HG03521 (cell line): Measurements from ENCODE around the gene MSANTD1.

Experiments
- ATAC-seq: cut with Tn5 transposase; IDR thresholded peaks from one replicate; pipeline ENCODE4 v1.9.1; 2021; ENCODE audit warnings: mild to moderate bottlenecking, moderate library complexity; ENCODE audit not compliant: unreplicated experiment

The MSANTD1 gene

DNA sequence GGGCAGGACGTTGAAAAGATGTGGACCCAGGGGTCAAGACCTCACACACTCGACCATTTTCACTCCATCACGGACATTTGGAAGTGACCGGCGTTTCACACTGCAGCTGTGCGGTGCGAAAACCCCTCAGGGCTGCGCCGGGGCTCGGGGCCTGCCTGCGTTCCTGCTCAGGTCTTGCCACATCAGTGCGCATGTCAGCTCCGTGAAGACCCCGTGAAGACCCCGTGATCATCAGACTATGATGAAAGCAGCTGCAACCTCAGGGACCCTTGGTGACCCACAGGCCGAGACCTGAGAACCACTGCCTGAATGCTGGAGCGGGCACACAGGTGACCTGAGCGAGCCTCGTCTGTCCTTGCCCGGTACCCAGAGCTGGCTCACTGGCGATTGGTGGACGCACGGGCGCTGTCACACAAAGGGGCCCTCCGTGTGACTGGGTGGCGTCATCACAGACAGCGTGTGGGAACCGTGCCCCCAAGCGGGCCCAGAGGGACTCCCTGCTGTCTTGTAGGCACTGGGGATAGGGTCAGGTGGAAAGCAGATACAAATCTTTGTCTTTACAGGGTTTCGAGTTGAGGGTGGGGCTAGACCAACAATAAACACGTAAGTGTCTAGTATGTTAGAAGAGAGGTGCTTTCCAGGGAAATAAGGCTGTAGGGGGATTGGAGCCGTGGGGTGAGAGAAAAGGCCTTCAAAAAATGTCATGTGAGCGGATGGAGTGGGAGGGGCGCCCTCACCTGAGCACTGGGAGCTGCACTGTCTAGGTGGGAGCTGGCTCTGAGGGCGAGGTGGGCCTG is 12.7 kb downstream of the MSANTD1 start:
- no peak for ATAC-seq

DNA sequence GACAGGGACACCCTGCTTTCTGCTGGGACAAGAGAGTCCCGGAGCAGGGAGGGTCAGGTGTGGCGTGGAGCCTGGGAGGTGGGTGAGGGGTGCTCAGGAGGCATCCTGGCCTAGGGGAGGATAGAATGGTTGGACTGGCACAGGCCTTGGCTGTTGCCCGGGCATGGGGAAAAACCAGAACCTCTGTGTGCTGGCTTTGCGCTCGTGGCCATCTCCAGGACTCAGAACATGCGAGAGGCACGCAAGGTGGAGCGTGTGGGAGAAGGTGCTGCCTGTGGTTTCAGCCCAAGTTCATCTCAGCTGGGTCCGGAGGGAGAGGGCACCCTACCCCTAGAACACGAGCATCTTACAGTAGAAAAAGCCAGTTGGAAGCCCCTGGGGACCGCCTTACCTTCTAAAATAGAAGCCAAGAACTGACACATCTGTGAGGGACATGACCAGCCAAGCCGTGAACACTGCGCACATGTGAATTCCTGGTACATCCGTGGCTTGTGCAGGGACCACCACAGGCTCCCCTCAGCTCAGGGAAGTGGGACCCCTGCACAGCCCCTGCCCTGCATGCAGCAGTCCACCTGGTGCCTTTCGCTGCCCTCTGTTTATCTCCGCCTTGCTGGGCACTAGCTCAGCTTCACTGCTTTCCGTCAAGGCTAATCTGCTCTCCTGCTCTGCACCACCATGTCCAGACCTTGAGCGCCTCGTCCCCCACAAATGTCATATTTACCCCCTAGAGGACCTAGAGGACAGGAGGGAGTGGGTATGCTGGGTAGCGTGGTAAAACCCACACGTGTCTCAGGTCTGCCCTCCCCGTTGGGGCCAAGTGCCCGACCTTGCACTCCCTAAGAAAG is 13.5 kb downstream of the MSANTD1 start:
- no peak for ATAC-seq

DNA sequence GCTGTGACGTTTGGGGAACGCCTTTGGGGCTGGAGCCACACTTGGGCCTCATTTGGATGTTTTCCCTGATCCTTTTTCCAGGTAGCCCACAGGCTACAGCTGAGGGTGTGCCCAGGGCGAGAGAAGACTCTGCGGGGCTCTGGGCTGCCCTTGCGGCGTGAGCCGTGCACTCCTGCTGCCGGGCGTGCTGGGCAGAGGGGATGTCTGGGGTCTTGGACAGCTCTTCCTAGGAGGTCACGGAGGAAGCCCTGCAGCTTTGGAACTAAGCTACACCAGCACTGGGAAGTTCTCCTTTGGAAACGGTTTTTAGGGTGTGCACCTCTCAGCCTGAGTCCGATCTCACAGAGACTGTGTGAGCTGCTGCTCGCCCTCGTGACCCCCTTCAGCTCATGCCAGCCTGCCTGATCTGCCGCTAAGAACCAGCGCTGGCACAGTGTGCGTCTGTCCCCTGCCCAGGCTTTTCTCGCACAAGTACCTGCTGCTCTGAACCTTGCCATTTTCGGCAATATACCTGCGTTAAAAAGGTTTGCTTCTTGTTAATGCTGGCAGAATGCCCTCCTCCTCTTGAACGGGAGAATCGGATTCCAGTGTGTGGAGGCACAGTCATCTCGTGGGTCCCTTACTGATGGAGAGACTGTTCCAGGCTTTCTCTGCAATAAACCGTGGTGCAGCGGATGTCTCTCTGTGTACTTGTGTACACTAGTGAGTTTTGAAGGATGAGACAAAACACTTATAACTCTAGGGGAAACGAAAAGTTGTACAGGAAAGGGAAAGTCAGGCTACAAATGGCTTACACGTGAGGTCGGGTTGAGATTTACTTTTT is 14.3 kb downstream of the MSANTD1 start:
- ATAC-seq = no peak

DNA sequence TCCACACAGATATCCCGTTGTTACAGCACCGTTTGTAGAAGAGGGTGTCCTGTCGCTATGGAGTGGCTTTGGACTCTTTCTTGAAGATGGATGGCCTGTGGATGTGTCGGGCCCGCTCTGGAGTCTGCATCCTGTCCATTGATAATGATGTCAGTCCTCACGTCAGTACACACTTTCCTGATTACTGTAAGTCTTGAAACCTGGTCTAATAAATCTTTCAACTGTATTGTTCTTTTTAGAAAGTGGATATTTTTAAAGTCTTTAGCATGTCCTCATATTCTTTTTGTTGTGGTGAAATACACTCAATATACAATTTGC is 14.9 kb downstream of the MSANTD1 start:
- no peak for ATAC-seq

DNA sequence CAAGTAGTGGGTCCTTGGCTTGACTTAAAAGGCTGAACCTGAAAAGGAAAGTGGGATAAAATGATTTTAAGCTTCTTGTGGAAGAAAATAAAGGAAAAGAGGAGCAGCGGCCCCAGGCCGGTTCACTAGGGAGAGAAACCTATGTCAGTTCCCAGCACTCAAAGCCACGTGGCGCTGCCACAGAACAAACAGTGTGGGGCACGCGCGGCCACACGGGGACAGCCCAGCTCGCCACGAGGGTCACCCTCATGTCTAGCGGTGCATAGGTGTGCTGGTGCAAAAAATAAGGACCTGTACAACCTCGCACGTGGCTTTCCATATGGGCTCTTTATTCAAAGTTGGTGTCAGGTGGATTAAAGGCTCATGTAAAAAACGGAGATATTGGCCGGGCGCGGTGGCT is 17.1 kb downstream of the MSANTD1 start:
- ATAC-seq = no peak

DNA sequence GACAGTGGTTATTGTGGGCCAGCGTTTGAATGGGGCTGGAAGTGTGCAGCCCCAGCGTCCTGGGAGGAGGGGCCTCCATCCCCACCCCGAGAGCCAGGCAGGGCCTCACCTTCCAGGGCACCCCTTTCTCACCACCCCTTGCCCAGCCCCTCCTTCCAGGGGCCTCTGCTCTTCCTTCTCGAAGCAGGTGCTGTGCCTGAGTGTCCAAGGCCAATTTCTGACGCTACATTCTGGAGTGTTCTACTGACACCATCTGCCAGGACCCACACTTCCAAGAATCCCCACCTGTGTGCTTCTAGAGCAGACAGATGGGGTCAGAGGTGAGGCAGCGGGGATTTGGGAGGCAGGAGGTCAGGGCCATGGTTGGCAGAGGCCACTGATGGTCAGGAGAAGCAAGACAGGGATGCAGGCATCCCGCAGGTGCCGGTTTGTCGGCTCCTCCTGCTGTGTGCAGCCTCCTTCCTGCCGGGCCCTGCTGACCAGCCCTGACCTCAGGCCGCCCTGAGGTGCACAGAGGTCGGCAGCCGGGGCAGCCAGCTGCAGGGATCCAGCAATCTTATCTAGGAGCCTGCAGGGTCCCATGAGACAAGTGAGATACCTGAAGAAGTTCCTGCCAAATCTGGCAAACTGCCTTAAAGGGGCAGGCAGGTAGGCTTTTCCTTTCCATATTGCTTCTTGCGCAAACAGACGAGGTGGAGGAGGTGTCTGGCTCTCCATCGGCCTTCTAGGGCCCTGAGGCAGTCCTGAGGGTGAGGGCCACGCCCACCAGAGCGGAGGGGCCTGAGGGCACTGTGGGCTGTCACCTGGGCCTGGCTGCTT is 18.8 kb downstream of the MSANTD1 start:
- no peak for ATAC-seq

DNA sequence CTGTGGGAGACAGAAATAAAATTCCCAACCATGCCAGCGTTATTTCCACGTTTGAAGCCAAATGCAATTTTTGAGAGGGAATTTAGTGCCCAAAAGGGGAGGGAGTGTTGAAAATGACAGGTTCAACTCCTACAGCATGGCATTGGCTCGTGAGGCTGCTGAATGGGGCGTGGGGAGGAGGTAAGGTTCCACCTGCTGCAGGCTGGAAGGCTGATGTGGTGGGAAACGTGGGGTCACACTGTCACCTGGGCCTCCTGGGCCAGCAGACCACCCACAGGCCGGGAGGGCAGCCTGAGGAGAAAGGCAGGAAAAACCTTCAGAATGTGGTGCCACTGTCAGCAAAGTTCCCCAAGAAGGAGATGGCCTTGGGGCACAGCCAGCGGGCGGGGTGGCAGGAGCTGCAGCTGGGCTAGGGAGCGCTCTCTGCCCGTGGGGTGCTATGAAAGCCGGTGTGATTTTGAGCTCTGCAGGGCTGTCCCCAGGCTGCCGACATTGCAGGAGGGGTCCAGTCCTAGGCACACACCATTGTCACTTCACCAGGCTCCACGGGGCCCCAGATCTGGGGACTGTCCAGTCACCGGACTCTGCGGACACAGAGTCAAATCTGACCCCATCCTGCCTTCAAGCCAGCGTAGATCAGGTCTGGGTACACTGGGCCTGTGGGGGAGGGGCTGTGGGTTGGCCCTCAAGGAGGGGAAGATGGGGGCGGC is 19.6 kb downstream of the MSANTD1 start:
- ATAC-seq = no peak

DNA sequence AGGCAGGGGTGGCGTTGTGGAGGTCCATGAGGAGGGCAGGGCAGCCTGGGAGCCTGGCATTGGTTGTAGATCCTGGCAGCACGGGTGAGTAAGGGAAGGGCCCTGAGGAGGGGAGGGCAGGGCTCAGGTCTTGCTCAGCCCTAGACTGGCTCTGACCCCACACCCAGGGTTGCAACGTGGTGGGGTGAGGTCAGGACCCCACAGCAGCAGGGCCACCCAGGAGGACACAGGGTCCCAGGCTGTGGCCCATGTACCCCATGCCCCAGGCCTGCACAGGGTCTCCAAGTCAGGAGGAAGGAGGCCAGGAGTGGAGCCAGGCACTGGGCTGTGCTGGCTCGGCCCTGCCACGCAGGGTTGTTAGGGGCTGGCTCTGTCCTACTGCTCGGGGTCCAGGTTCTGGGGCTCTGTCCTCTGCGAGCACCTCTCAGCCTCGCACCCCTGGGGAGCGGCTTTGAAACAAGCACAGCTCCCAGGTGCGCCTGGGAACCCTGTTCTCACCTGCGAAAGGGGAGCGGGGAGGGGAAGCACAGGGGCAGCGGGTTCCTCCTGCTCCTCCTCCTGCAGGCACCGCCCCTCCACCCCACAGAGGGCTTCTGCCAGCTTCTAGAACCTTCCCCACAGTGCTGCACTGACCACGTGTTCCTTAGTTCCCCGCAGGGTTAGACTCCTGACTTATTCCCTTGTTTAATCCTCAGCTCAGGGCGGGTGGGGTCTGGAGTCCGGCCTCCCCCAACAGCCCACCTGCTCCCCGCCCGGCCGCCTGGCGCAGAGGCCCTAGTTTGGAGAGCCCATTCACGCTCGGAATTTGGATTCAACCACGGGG is 20.4 kb downstream of the MSANTD1 start:
- no peak for ATAC-seq

DNA sequence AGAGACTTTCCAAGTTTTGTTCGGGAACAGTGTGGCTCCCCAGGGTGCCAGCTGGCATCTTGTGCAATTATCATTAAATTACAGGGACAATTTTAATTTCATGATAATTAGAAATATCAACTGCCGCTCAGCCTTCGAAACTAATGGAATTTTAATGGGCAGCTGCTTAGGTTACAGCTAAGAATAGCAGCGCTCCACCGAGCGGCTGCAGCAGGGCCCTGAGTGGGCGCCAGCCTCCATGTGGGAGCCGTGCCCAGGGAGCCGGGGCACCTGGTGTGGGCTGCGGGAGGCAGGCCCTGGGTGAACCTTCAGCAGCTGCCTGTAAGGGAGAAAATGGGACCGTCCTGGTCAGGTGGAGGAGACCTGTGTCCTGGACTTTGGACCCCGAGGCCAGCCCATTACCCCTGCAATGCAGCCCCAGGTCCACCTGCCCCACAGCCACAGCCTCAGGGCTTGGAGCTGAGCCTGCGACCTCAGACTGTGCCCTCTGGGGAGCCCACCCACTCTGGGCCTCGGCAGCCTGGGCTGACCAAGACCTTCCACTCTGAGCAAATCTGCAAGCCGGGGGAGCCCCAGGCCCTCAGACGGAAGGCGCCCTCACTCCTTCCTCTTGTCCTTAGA is 21.1 kb downstream of the MSANTD1 start:
- ATAC-seq = no peak

DNA sequence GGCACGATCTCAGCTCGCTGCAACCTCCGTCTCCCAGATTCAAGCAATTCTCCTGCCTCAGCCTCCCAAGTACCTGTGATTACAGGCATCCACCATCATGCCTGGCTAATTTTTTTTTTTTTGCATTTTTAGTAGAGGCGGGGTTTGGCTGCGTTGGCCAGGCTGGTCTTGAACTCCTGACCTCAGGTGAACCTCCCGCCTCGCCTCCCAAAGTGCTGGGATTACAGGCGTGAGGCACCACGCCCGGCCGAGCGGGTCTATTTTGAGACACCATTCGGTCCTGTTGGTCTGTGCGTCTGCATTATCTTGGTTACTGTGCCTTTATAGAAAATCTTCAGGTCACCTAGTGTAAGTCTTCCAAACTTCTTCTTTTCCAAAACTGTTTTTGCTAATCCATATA is 22.2 kb downstream of the MSANTD1 start:
- no peak for ATAC-seq

DNA sequence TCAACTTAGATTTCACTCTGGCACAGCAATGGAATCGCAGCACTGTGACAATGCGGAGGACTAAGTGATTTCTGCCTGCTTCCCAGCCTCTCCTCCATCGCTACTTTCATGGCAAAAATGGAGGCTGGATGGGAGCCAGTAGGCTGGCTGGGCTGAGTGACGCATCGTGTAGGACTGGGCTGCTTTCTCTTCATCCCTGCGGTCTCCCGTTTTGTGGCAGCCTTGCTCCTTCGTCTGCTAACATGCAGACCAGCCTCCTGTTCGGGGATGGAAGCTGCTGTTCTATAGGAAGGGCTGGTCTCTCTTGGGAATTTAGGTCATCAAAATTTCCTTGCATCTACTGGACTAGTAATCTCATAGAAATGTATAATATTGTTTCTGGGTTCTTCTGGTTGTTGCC is 28.0 kb downstream of the MSANTD1 start:
- ATAC-seq = no peak

DNA sequence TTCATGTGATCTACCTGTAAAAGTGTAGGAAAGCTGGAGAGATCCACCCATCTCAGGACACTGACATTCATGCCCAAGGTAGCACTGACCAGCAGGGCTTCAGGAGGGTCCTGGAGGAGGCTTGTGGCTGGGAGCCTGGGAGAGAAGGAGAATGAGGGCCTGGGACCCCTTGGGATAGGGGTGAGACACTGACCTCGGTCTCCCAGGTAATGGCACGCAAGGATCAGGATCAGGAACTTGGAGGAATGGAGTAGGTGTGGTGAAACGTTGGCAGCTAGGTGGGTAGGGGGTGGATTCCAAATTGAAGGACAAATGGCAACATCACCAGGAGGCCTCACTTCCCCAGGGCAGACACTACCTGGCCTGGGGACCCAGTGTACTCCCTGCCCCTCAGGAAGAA is 31.5 kb downstream of the MSANTD1 start:
- no peak for ATAC-seq

DNA sequence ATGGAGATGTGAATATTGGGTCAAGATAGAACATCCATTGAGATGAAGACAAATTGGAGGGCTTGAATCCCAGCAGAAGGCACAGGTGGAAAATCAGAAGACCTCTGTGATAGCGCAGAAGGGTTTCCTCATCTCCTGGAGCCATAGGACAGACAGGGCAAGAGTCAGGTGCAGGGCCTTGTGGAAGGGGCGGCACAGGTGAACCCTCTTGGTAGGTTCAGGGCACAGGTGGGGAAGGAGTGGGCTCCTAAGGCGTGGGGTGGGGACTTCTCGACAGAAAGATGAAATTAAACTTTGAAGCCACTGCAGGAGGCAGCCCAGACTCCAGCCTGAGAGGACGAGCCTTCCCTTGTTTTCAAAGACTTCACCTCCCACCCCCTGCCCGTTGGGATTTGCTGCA is 34.5 kb downstream of the MSANTD1 start:
- ATAC-seq = no peak

DNA sequence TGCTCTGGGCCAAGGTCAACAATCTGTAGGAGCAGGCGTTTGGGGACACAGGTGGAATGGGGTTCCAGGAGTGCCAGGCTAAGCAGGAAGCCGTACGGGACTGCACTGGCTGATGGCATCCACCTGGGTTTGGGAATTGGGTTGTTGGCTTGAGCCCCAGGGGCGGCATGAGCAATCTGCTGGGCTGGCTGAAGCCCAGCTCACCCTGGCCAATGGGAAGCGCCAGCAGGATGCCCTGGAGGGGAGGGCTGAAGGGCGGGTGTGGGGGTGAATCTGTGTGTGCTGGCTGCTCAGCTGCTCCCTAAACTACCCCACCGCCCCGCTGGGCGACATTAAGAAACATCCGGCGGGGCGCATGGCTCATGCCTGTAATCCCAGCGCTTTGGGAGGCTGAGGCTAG is 35.0 kb downstream of the MSANTD1 start:
- no peak for ATAC-seq

DNA sequence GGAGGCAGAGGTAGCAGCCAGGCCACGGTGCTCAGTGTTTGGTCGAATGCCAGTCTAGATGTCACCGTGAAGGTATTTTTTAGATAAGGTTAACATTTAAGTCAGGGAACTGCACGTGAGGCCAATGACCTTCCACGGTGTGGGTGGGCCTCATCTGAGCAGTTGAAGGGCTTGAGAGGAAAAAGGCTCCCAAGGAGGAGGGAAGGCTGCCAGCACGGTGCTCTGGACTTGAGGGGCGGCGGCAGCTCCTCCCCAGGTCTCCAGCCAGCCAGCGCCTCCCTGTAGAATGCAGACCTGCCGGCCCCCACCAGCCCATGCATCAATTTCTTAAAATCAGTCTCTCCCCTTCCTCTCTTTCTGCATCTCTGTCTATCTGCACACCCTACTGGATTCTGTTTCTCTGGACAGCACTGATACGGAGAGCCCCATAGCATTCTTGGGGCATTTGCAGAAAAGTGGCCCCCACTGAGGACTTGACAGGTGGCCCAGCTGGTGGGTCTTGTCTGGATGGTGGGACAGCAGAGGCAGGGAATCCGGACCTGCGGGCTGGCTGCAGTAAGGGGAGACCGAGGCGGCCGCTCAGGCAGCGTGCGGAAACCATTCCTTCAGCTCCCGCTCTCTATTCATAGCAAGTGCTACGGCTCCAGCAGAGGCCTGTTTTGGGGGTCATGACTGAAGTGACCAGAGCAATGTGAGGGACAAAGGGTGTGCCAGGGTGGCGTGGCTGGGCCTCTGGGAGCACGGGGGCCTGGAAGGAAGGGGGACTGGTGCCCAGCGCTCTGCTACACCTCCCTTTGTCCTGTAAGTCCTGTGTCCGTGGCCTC is 36.0 kb downstream of the MSANTD1 start:
- no peak for ATAC-seq

DNA sequence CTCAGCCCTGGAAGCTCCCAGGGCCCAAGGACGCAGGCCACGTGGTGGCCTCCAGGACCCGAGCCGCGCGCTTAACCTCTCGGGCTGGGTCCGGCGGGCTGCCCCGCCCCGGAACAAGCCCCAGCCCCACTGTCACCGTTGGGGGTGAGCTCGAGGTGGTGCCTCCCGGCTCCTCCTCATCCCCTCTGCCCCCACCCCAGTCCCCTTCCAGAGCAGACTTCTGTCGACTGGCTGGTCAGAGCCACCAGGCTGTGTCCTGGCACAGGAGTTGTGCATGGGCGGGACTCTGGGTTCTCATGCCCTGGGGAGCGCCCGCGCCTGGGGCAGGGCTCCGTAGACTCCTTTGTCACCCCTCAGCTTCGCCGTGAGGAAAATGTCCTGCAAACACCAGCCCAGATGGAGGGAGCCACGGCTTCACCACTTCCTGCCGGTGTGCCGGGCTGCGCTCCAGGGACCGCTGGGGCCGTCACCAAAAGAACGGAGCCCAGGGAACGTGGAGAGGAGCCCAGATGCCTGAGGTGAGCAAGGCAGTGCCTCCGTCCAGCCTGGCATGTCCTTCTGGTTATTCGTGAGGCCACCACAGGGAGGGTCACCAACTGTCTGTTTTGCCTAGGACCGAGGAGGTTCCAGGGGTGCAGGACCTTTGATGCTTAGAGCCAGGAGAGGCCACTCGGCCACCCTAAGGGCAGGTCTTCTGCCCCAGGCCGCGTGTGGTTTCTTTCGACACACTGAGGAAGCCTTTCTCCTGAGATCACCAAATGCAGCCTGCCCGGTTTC is 36.8 kb downstream of the MSANTD1 start:
- no peak for ATAC-seq
